M059J (cell line): Measurements from ENCODE around the gene EPHB2. TPM values are rescaled to one million over a fixed set of nuclear protein-coding genes. Genes with fewer than 3 reads are reported as not detected.
A peak's percentile ranks its signal among the peaks of the same experiment; 100 is the strongest.
"Not testable (repeated sequence)": the region's sequence is repeated elsewhere in the genome, so short reads cannot be mapped to it uniquely, and the experiment has no call there.

Experiments
- DNase-seq: peaks from one replicate; pipeline ENCODE4 v3.0.0-alpha.2; 2012; ENCODE audit warnings: low read depth
- total RNA-seq: library from RNA; depleted of rRNA; stranded (reverse); fragments of >200 nt; shearing (Covaris generic); gene quantifications from 2 replicates; pipeline ENCODE4 v1.2.3, GENCODE V29; 2014

The EPHB2 gene
- total RNA-seq, 1 experiment from 2014 or later, result 26.7 TPM

GRCh38 chr1:22691031-22691753 is 19.4 kb upstream of the EPHB2 start:
- no peak for DNase-seq

GRCh38 chr1:22694172-22694571 is 16.5 kb upstream of the EPHB2 start:
- DNase-seq, result no peak

- no peak for DNase-seq
Measured at GRCh38 chr1:22696610-22697009, 14.0 kb upstream of the EPHB2 start.

- no peak for DNase-seq
Measured at GRCh38 chr1:22697980-22698379, 12.7 kb upstream of the EPHB2 start.

- DNase-seq, result no peak
Measured at GRCh38 chr1:22699681-22700520, 10.7 kb upstream of the EPHB2 start.

- no peak for DNase-seq
Measured at GRCh38 chr1:22702296-22703085, 8.1 kb upstream of the EPHB2 start.

- DNase-seq, result peak; percentile 86
Measured at GRCh38 chr1:22704440-22705067, 6.1 kb upstream of the EPHB2 start.

GRCh38 chr1:22705586-22705985 is 5.1 kb upstream of the EPHB2 start:
- no peak for DNase-seq

- DNase-seq, result not testable (repeated sequence)
Measured at GRCh38 chr1:22706100-22706499, 4.5 kb upstream of the EPHB2 start.

GRCh38 chr1:22708777-22709176 is 1.9 kb upstream of the EPHB2 start:
- DNase-seq, result no peak

GRCh38 chr1:22709227-22709626 is 1.4 kb upstream of the EPHB2 start:
- no peak for DNase-seq

- DNase-seq, result peak; percentile 57
Measured at GRCh38 chr1:22709891-22710700, 543 bp upstream of the EPHB2 start.

- no peak for DNase-seq
Measured at GRCh38 chr1:22711071-22711470, 432 bp downstream of the EPHB2 start.

GRCh38 chr1:22711591-22712501 is 1.2 kb downstream of the EPHB2 start:
- DNase-seq, result no peak

- DNase-seq, result no peak
Measured at GRCh38 chr1:22712502-22713271, 2.0 kb downstream of the EPHB2 start.

GRCh38 chr1:22714455-22714854 is 3.8 kb downstream of the EPHB2 start:
- DNase-seq, result no peak

- DNase-seq, result no peak
Measured at GRCh38 chr1:22717037-22717760, 6.6 kb downstream of the EPHB2 start.

GRCh38 chr1:22721122-22721873 is 10.7 kb downstream of the EPHB2 start:
- no peak for DNase-seq
